Heart left ventricle (tissue), 16 donors: ENCODE results near the gene TDRD10. TPM values are rescaled to one million over a fixed set of nuclear protein-coding genes. Genes with fewer than 3 reads are reported as not detected.

Source experiments
- ATAC-seq, 4 donors: fragments of 200-7000 bp; cut with Tn5 transposase; one replicate each; pipeline ENCODE4 v1.9.1; 2020 to 2022; ENCODE audit warnings: moderate library complexity in 4 of 4, mild to moderate bottlenecking in 3 of 4, moderate number of reproducible peaks in 1 of 4
- DNase-seq, 5 donors: peaks; one replicate each; pipeline ENCODE4 v3.0.0-alpha.2; 2020
- H3K27ac ChIP-seq, 12 donors: fragments of 200-600 bp; sonication (generic) in 4 of 12; one replicate each; pipeline versions ENCODE4 v1.5.0 to v1.8.0; 2016 to 2022; ENCODE audit warnings: mild to moderate bottlenecking in 2 of 12
- H3K27me3 ChIP-seq, 9 donors: fragments of 200-600 bp; sonication (generic) in 2 of 9; one replicate each; pipeline versions ENCODE4 v1.5.1 to v1.8.0; 2016 to 2022; ENCODE audit warnings: mild to moderate bottlenecking in 3 of 9
- H3K36me3 ChIP-seq, 9 donors: fragments of 200-600 bp; sonication (generic) in 2 of 9; one replicate each; pipeline versions ENCODE4 v1.5.0 to v1.8.0; 2018 to 2022; ENCODE audit warnings: mild to moderate bottlenecking in 2 of 9
- H3K4me1 ChIP-seq, 12 donors: fragments of 200-600 bp; sonication (generic) in 4 of 12; one replicate each; pipeline versions ENCODE4 v1.5.0 to v1.8.0; 2016 to 2022; ENCODE audit warnings: mild to moderate bottlenecking in 3 of 12
- H3K4me3 ChIP-seq, 12 donors: fragments of 200-600 bp; sonication (generic) in 4 of 12; one replicate each; pipeline versions ENCODE4 v1.5.0 to v1.8.0; 2017 to 2022; ENCODE audit warnings: mild to moderate bottlenecking in 9 of 12, moderate library complexity in 4 of 12
- H3K9me3 ChIP-seq, 12 donors: fragments of 200-600 bp; sonication (generic) in 4 of 12; one replicate each; pipeline versions ENCODE4 v1.5.0 to v1.8.0; 2016 to 2022; ENCODE audit warnings: mild to moderate bottlenecking in 1 of 12
- CTCF ChIP-seq, 12 donors: fragments of 200-600 bp; sonication (generic) in 4 of 12; IDR thresholded peaks; one replicate each; pipeline versions ENCODE4 v1.5.0 to v1.8.0; 2018 to 2022; ENCODE audit warnings: antibody characterized with exemption in 12 of 12, mild to moderate bottlenecking in 5 of 12
- POLR2A ChIP-seq, 2 donors: fragments of 450-650 bp; IDR thresholded peaks; one replicate each; pipeline ENCODE4 v1.6.1; 2017; ENCODE audit warnings: antibody characterized with exemption in 2 of 2, mild to moderate bottlenecking in 2 of 2, moderate library complexity in 2 of 2
- WGBS, 4 donors: extraction: QIAGEN DNeasy Blood & Tissue Kit in 2 of 4; methylation state at CpG; one replicate each; pipeline versions ENCODE4 v1.1.5 to v1.1.7; 2013 to 2018; 5-methylcytosine and 5-hydroxymethylcytosine counted together
- intact Hi-C, 10 donors: fragments of 100-400 bp; cut with DNase I; formaldehyde crosslinking; loops; one replicate each; pipeline versions ENCODE4 v1.11.1 to v1.14.2; 2022
- polyA plus RNA-seq, 2 donors: library from polyadenylated mRNA; stranded (reverse); fragments of 200-250 nt; gene quantifications; one replicate each; pipeline ENCODE4 v1.2.3, GENCODE V29; 2013
- total RNA-seq, 9 donors: library from RNA; depleted of rRNA in 2 of 9; stranded (reverse); fragments of >200 nt in 2 of 9; fragmentation: NEBNext Ultra II Directional in 3 of 9; extraction: Animal tissue kit (Norgen Biotek cat#: 25700) in 3 of 9; gene quantifications; one replicate each; pipeline versions ENCODE4 v1.1.0 to v1.2.4, GENCODE V29; 2016 to 2023
- donor health status: ischemic (EF 13 %, LVEDD 7.1; RV severe dilation, severe dysfunction).
- donor health status: healthy with polysubstance abuse.
- donor health status: DM: no; HTN: yes; CAD: no.
- donor health status: DM: no; HTN: no; CAD: no.
- donor health status: ischemic (EF 25% LVEDD 6.9; RV normal size, moderate dysfunction).
- donor health status: ischemic (EF 25% LVEDD 5.7; RV mildly dilated, moderate dysfunction).
- donor health status: healthy.
- donor health status: DM: yes; HTN: yes; CAD: no.
- donor health status: ischemic (EF 35%, LVEDD 5.7; RV mildly dilated, moderate dysfunction).
- donor health status: nonischemic (EF 11% LVEDD 7.7; RV severe dilation, severe dysfunction).
- donor health status: DM: yes; HTN: yes; CAD: no.
- donor health status: PGD.
- donor health status: ischemic (EF 29% LVEDD 5.4; RV normal size, mild dysfunction).
- donor health status: nonischemic (EF 23%, LVEDD 6.1; RV moderate dilation, normal function).

The TDRD10 gene
- total and polyA plus RNA-seq, 11 donors = 0.71 to 3.4 (median 1.9) TPM

- H3K36me3 ChIP-seq = peaks cover 0 to 40% (median 4%) of the 10 kb centered on the region in 9 donors
- ATAC-seq (peak; percentile 73 to 91 (median 80)), DNase-seq (peak; percentile 71 to 79 (median 77))
- TF ChIP-seq POLR2A (IDR thresholded peaks at IDR 0.05) (no peak), CTCF (IDR thresholded peaks at IDR 0.05) (no peak)
- peak overlapping the region; percentile 35 to 94 (median 76) for H3K27ac ChIP-seq
- H3K4me1 ChIP-seq = peaks cover 15 to 89% (median 61%) of the 10 kb centered on the region in 12 donors
- no peaks in the 10 kb centered on the region for H3K9me3 ChIP-seq
- intact Hi-C loops = loop anchor here in 2 of 10 donors (1.0 kb wide), 1 partner anchor 8 kb away; no protein-coding TSS in a partner anchor
- WGBS, 4 donors = 38 to 52% (median 40%) methylated on average over 8 of the region's 8 CpGs
- H3K4me3 ChIP-seq = peak overlapping the region in 6 of 12 donors; percentile 1 to 25 (median 10)
- H3K27me3 ChIP-seq = peaks cover 0 to 2% (median 0%) of the 10 kb centered on the region in 9 donors
These were observed 8.7 kb upstream of the TDRD10 start for GRCh38 chr1:154493276-154493675.

- Histone ChIP-seq H3K27ac (peak overlapping the region; percentile 35 to 94 (median 68)), H3K4me1 (peaks cover 15 to 71% (median 43%) of the 10 kb centered on the region in 12 donors), H3K36me3 (peaks cover 0 to 34% (median 4%) of the 10 kb centered on the region in 9 donors), H3K9me3 (no peaks in the 10 kb centered on the region), H3K4me3 (peak overlapping the region in 3 of 12 donors; percentile 1 to 20 (median 4)), H3K27me3 (peaks cover 0 to 19% (median 3%) of the 10 kb centered on the region in 9 donors)
- TF ChIP-seq POLR2A (IDR thresholded peaks at IDR 0.05) (no peak), CTCF (IDR thresholded peaks at IDR 0.05) (no peak)
- DNase-seq (no peak), ATAC-seq (no peak)
- 60 to 69% (median 66%) methylated on average over 8 of the region's 8 CpGs for whole genome bisulfite sequencing, 4 donors
- intact Hi-C loops = no loop called here
These were observed 6.3 kb upstream of the TDRD10 start for GRCh38 chr1:154495496-154496273.

GRCh38 chr1:154496383-154496782 lies 5.6 kb upstream of the TDRD10 start:
- no peaks in the 10 kb centered on the region for H3K9me3 ChIP-seq
- H3K4me3 ChIP-seq = peak overlapping the region in 6 of 12 donors; percentile 4 to 17 (median 12)
- peaks cover 15 to 69% (median 41%) of the 10 kb centered on the region in 12 donors for H3K4me1 ChIP-seq
- H3K27me3 ChIP-seq = peaks cover 0 to 25% (median 8%) of the 10 kb centered on the region in 9 donors
- TF ChIP-seq POLR2A (IDR thresholded peaks at IDR 0.05) = no peak
- intact Hi-C loops = no loop called here
- peak overlapping the region in 11 of 12 donors; percentile 25 to 94 (median 67) for H3K27ac ChIP-seq
- no peak for ATAC-seq
- no peak for DNase-seq
- WGBS, 4 donors = 64 to 66% (median 64%) methylated on average over 5 of the region's 5 CpGs
- H3K36me3 ChIP-seq = peaks cover 0 to 34% (median 4%) of the 10 kb centered on the region in 9 donors

- ATAC-seq (peak; percentile 56 to 82 (median 70)), DNase-seq (peak in 4 of 5 donors; percentile 57 to 66 (median 62))
- intact Hi-C loops = no loop called here
- TF ChIP-seq POLR2A (IDR thresholded peaks at IDR 0.05) (no peak), CTCF (IDR thresholded peaks at IDR 0.05) (no peak)
- no peaks in the 10 kb centered on the region for H3K9me3 ChIP-seq
- H3K4me1 ChIP-seq = peaks cover 8 to 66% (median 37%) of the 10 kb centered on the region in 12 donors
- H3K27me3 ChIP-seq = peaks cover 0 to 33% (median 16%) of the 10 kb centered on the region in 9 donors
- H3K27ac ChIP-seq = peak overlapping the region in 10 of 12 donors; percentile 33 to 94 (median 68)
- H3K36me3 ChIP-seq = peaks cover 0 to 34% (median 4%) of the 10 kb centered on the region in 9 donors
- peak overlapping the region in 5 of 12 donors; percentile 6 to 17 (median 11) for H3K4me3 ChIP-seq
- 21 to 39% (median 32%) methylated on average over 5 of the region's 5 CpGs for WGBS, 4 donors
These were observed 4.8 kb upstream of the TDRD10 start for GRCh38 chr1:154497026-154497806.
